AML-193 (cell line): ENCODE measurements around the gene BBS1.
"Not testable (repeated sequence)": the region's sequence is repeated elsewhere in the genome, so short reads cannot be mapped to it uniquely, and the experiment has no call there.

Experiments
- DNase-seq, 2 experiments: peaks; one replicate each; lab custom pipeline; 2025; lab: John Stamatoyannopoulos, UW

The BBS1 gene

GRCh38 chr11:66510271-66510989, at the start of gene BBS1:
BBS1 (plus strand) TSS chr11:66510635; CDS start chr11:66510660, 25 bp downstream.
- peak; percentile 44 to 56 for DNase-seq

GRCh38 chr11:66462010-66462409, 48.4 kb upstream of the BBS1 start:
- DNase-seq = no peak

- DNase-seq = no peak
Observed at GRCh38 chr11:66462911-66463310, 47.5 kb upstream of the BBS1 start.

- DNase-seq = not testable (repeated sequence)
Observed at GRCh38 chr11:66464116-66464515, 46.3 kb upstream of the BBS1 start.

GRCh38 chr11:66464916-66465315, 45.5 kb upstream of the BBS1 start:
- DNase-seq = no peak

- DNase-seq = no peak
Observed at GRCh38 chr11:66465373-66466224, 44.8 kb upstream of the BBS1 start.

- DNase-seq = peak; percentile 71 to 77
Observed at GRCh38 chr11:66466225-66467033, 44.0 kb upstream of the BBS1 start, which contains the start of gene PELI3. PELI3 (plus strand) TSS chr11:66466905; CDS start chr11:66468129, 1,224 bp downstream.

- DNase-seq = no peak
Observed at GRCh38 chr11:66467034-66467659, 43.3 kb upstream of the BBS1 start.

- peak; percentile 73 to 77 for DNase-seq
Observed at GRCh38 chr11:66467756-66468155, 42.7 kb upstream of the BBS1 start.

GRCh38 chr11:66468691-66469090, 41.7 kb upstream of the BBS1 start:
- DNase-seq = no peak

GRCh38 chr11:66469441-66469840, 41.0 kb upstream of the BBS1 start:
- no peak for DNase-seq

GRCh38 chr11:66470015-66470414, 40.4 kb upstream of the BBS1 start:
- no peak for DNase-seq

GRCh38 chr11:66471142-66471541, 39.3 kb upstream of the BBS1 start:
- DNase-seq = no peak

GRCh38 chr11:66472054-66472453, 38.4 kb upstream of the BBS1 start:
- DNase-seq = no peak

- DNase-seq = no peak
Observed at GRCh38 chr11:66473167-66473566, 37.3 kb upstream of the BBS1 start.

- no peak for DNase-seq
Observed at GRCh38 chr11:66473608-66474515, 36.6 kb upstream of the BBS1 start.

GRCh38 chr11:66475349-66476172, 34.9 kb upstream of the BBS1 start:
- no peak for DNase-seq

- no peak for DNase-seq
Observed at GRCh38 chr11:66476173-66476840, 34.1 kb upstream of the BBS1 start.

- DNase-seq = no peak
Observed at GRCh38 chr11:66476841-66477251, 33.6 kb upstream of the BBS1 start.
